HepG2 (cell line): ENCODE measurements around the gene FAM161A. TPM values are rescaled to one million over a fixed set of nuclear protein-coding genes. Genes with fewer than 3 reads are reported as not detected.

Source experiments
- ARID5B ChIP-seq: IDR thresholded peaks from 2 replicates; pipeline ENCODE4 v1.4.0; 2020; ENCODE audit warnings: mild to moderate bottlenecking, missing genetic modification reagents
- ARNTL ChIP-seq: sonication (generic); formaldehyde crosslinking; IDR thresholded peaks from 2 replicates; pipeline ENCODE4 v1.4.0; 2020; ENCODE audit warnings: mild to moderate bottlenecking, missing genetic modification reagents
- FOSL2 ChIP-seq: sonication (generic); formaldehyde crosslinking; IDR thresholded peaks from 2 replicates; pipeline ENCODE4 v1.4.0; 2020; ENCODE audit warnings: missing genetic modification reagents
- FOXM1 ChIP-seq: sonication (generic); formaldehyde crosslinking; IDR thresholded peaks from 2 replicates; pipeline ENCODE4 v1.5.0; 2020; ENCODE audit warnings: missing genetic modification reagents
- IRX3 ChIP-seq: sonication (generic); formaldehyde crosslinking; IDR thresholded peaks from 2 replicates; pipeline ENCODE4 v1.8.1; 2023; ENCODE audit warnings: mild to moderate bottlenecking, low read depth, missing genetic modification reagents, borderline replicate concordance
- ISL2 ChIP-seq: sonication (generic); formaldehyde crosslinking; IDR thresholded peaks from 2 replicates; pipeline ENCODE4 v1.5.0; 2020; ENCODE audit warnings: missing genetic modification reagents
- KAT7 ChIP-seq: IDR thresholded peaks from 2 replicates; pipeline ENCODE4 v1.6.1; 2018; ENCODE audit warnings: borderline replicate concordance, missing compliant biosample characterization
- KMT2B ChIP-seq: IDR thresholded peaks from 2 replicates; pipeline ENCODE4 v1.6.1; 2016; ENCODE audit warnings: missing genetic modification reagents, missing compliant biosample characterization
- MTF1 ChIP-seq: sonication (generic); formaldehyde crosslinking; IDR thresholded peaks from 2 replicates; pipeline ENCODE4 v1.5.0; 2020; ENCODE audit warnings: missing genetic modification reagents
- RFX1 ChIP-seq: fragments of 450-650 bp; IDR thresholded peaks from 2 replicates; pipeline ENCODE4 v1.6.1; 2017
- SMAD9 ChIP-seq: sonication (generic); formaldehyde crosslinking; IDR thresholded peaks from 2 replicates; pipeline ENCODE4 v1.5.1; 2020; ENCODE audit warnings: mild to moderate bottlenecking, missing genetic modification reagents
- SP140L ChIP-seq: sonication (generic); formaldehyde crosslinking; IDR thresholded peaks from 2 replicates; pipeline ENCODE4 v1.4.0; 2020; ENCODE audit warnings: missing genetic modification reagents, borderline replicate concordance
- TCF12 ChIP-seq, 2 experiments: fragments of 450-650 bp in 1 of 2; sonication (generic) in 1 of 2; formaldehyde crosslinking in 1 of 2; IDR thresholded peaks; 2 replicates each; pipeline versions ENCODE4 v1.6.1 to v1.8.0; 2017 to 2022; ENCODE audit warnings: antibody characterized with exemption in 1 of 2, mild to moderate bottlenecking in 1 of 2, missing genetic modification reagents in 1 of 2, moderate library complexity in 1 of 2
- ZBTB42 ChIP-seq: sonication (generic); formaldehyde crosslinking; IDR thresholded peaks from 2 replicates; pipeline ENCODE4 v1.5.0; 2020; ENCODE audit warnings: mild to moderate bottlenecking, missing genetic modification reagents
- ZFX ChIP-seq: sonication (generic); formaldehyde crosslinking; IDR thresholded peaks from 2 replicates; pipeline ENCODE4 v1.4.0; 2020; ENCODE audit warnings: mild to moderate bottlenecking, low read depth, missing genetic modification reagents, moderate library complexity
- ZNF329 ChIP-seq: sonication (generic); formaldehyde crosslinking; IDR thresholded peaks from 2 replicates; pipeline ENCODE4 v1.9.0; 2021; ENCODE audit warnings: low read depth, mild to moderate bottlenecking, missing genetic modification reagents
- ZNF597 ChIP-seq: sonication (generic); formaldehyde crosslinking; IDR thresholded peaks from 2 replicates; pipeline ENCODE4 v1.5.0; 2020; ENCODE audit warnings: missing genetic modification reagents
- ZNF83 ChIP-seq: sonication (generic); formaldehyde crosslinking; IDR thresholded peaks from 2 replicates; pipeline ENCODE4 v1.4.0; 2020; ENCODE audit warnings: missing genetic modification reagents, mild to moderate bottlenecking, borderline replicate concordance
- ZNF891 ChIP-seq: sonication (generic); formaldehyde crosslinking; IDR thresholded peaks from 2 replicates; pipeline ENCODE4 v1.5.0; 2020; ENCODE audit warnings: mild to moderate bottlenecking, missing genetic modification reagents
- ZSCAN29 ChIP-seq: sonication (generic); formaldehyde crosslinking; conservative IDR thresholded peaks from 2 replicates; pipeline ENCODE4 v1.4.0; 2020; ENCODE audit warnings: mild to moderate bottlenecking, missing genetic modification reagents
- polyA plus RNA-seq, 8 experiments: library from polyadenylated mRNA; depleted of rRNA in 3 of 8; stranded (reverse) in 7 of 8; unstranded in 1 of 8; fragments of >200 nt; fragmentation: Illumina TruSeq in 4 of 8; extraction: Trizol in 4 of 8; gene quantifications; 2 replicates each; pipeline versions ENCODE4 v1.2.1 to v1.2.3, GENCODE V29; 2011 to 2016; ENCODE audit warnings: low read depth in 4 of 8, missing spikeins in 1 of 8, mixed read lengths in 1 of 8; ENCODE audit not compliant: insufficient read depth in 1 of 8
- total RNA-seq, 5 experiments: library from RNA; depleted of rRNA; stranded (reverse); fragments of >200 nt; fragmentation: Illumina TruSeq; extraction: Trizol; gene quantifications; 2 replicates each; pipeline ENCODE4 v1.2.3, GENCODE V29; 2016; ENCODE audit warnings: low read depth in 1 of 5
- TF ChIP-seq, protein P1 (sequence below): IDR thresholded peaks from 2 replicates; pipeline ENCODE4 v1.6.1; 2016; ENCODE audit warnings: low read depth, control low read depth
- TF ChIP-seq, protein P2 (sequence below): IDR thresholded peaks from 2 replicates; pipeline ENCODE4 v1.6.1; 2012; ENCODE audit warnings: low read depth, low read length, improper control_type of control experiment

Gene FAM161A
- total and polyA plus RNA-seq, 2 of the 13 experiments (the other 11 are each of a cell fraction or from before 2014, with no cell fraction given): 2.7 to 3.4 TPM

GRCh38 chr2:61853847-61854563 is at the start of gene FAM161A (continued):
- TF ChIP-seq ZBTB42 (0 out of 2 replicates have a peak, but pooled peaks have one; percentile 85), ARID5B (CRISPR knock-in tag) (peak; percentile 58), ARNTL (CRISPR knock-in tag) (peak; percentile 64), ZNF329 (CRISPR knock-in tag) (peak; percentile 77; the same call in 1 of the 2 replicates), MTF1 (CRISPR knock-in tag) (peak; percentile 14; the same call in 1 of the 2 replicates), ZNF597 (CRISPR knock-in tag) (0 out of 2 replicates have a peak, but pooled peaks have one; percentile 46), IRX3 (0 out of 2 replicates have a peak, but pooled peaks have one; percentile 76), ZNF83 (CRISPR knock-in tag) (0 out of 2 replicates have a peak, but pooled peaks have one; percentile 58), FOSL2 (CRISPR knock-in tag) (peak; percentile 22; the same call in 1 of the 2 replicates), FOXM1 (CRISPR knock-in tag) (no peak), ISL2 (CRISPR knock-in tag) (peak; percentile 68), ZNF891 (CRISPR knock-in tag) (peak; percentile 79; the same call in 1 of the 2 replicates), TCF12 (IDR thresholded peaks at IDR 0.05) (no peak), TCF12 (CRISPR knock-in tag; IDR thresholded peaks at IDR 0.05) (no peak), ZFX (CRISPR knock-in tag) (peak; percentile 74), KMT2B (peak; percentile 72), SP140L (CRISPR knock-in tag) (peak; percentile 46; the same call in 1 of the 2 replicates), ZSCAN29 (CRISPR knock-in tag) (0 out of 2 replicates have a peak, but pooled peaks have one; percentile 27), KAT7 (no peak), RFX1 (peak; percentile 99), SMAD9 (CRISPR knock-in tag) (peak; percentile 34; the same call in 1 of the 2 replicates)
- TF ChIP-seq, protein P1, sequence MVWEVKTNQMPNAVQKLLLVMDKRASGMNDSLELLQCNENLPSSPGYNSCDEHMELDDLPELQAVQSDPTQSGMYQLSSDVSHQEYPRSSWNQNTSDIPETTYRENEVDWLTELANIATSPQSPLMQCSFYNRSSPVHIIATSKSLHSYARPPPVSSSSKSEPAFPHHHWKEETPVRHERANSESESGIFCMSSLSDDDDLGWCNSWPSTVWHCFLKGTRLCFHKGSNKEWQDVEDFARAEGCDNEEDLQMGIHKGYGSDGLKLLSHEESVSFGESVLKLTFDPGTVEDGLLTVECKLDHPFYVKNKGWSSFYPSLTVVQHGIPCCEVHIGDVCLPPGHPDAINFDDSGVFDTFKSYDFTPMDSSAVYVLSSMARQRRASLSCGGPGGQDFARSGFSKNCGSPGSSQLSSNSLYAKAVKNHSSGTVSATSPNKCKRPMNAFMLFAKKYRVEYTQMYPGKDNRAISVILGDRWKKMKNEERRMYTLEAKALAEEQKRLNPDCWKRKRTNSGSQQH (CRISPR knock-in tag): peak; percentile 71; the same call in 1 of the 2 replicates
- TF ChIP-seq, protein P2, sequence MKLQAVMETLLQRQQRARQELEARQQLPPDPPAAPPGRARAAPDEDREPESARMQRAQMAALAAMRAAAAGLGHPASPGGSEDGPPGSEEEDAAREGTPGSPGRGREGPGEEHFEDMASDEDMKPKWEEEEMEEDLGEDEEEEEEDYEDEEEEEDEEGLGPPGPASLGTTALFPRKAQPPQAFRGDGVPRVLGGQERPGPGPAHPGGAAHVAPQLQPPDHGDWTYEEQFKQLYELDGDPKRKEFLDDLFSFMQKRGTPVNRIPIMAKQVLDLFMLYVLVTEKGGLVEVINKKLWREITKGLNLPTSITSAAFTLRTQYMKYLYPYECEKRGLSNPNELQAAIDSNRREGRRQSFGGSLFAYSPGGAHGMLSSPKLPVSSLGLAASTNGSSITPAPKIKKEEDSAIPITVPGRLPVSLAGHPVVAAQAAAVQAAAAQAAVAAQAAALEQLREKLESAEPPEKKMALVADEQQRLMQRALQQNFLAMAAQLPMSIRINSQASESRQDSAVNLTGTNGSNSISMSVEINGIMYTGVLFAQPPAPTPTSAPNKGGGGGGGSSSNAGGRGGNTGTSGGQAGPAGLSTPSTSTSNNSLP: no peak
